ENCODE data around the gene TMUB1. TPM values are rescaled to one million over a fixed set of nuclear protein-coding genes. Genes with fewer than 3 reads are reported as not detected.

Gene TMUB1
- polyA plus RNA-seq, 2 of the 4 experiments (the other 2 are of a cell fraction): 14.0 to 37.7 TPM

DNA sequence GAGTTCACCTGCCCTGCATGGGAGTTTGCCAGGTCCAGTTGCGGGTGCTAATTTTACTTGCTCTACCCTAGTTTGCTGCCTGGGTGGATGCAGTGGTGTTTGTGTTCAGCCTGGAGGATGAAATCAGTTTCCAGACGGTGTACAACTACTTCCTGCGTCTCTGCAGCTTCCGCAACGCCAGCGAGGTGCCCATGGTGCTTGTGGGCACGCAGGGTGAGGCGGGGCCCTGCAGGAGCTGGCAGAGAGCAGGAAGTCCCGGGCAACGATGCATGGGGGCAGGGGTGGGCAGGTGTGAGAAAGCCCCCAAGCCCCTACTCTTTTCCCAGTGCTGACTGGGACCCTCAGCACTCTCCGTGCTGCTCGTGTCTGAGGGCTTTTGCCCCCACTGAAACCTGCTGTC is 34.3 kb upstream of the TMUB1 start:
- ATAC-seq: no peak

DNA sequence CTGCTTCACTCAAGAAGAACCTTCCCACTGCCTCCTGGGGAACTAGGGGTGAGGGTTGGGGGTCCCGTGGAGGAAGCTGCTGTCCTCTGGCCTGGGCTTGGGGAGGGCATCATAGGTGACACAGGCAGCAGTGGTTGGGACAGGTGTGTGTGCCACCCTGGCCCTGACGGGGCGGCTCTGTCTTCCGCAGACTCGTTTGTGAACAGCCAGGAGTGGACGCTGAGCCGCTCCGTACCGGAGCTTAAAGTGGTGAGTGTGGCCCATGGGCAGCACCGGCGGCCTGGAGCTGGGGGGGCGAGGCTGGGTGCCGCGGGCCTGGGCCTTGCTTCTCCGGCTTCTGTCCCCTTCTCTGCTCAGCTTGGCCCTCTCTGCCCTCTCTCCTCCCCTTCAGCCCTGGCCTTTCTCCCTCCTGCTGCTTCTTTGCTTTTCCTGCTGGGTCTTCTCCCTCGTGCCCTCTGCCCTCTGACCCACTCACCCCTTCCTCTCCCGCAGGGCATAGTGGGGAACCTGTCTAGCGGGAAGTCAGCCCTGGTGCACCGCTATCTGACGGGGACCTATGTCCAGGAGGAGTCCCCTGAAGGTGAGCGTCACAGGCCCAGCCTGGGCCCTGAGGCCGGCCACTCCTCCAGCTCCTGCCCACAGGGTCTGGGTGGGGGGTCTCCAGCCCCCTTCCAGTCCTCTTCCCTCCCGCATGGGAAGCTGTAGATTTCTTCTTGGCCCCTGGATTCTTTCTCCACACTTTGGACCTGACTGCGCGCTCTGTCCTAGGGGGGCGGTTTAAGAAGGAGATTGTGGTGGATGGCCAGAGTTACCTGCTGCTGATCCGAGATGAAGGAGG is 33.5 kb upstream of the TMUB1 start:
- TF ChIP-seq E2F6 (IDR thresholded peaks at IDR 0.05; ENCODE audit: borderline replicate concordance, low read depth): no peak
- TF ChIP-seq SMC3 (IDR thresholded peaks at IDR 0.05): no peak
- TF ChIP-seq CTCF (IDR thresholded peaks at IDR 0.05): no peak
- TF ChIP-seq, protein P1, sequence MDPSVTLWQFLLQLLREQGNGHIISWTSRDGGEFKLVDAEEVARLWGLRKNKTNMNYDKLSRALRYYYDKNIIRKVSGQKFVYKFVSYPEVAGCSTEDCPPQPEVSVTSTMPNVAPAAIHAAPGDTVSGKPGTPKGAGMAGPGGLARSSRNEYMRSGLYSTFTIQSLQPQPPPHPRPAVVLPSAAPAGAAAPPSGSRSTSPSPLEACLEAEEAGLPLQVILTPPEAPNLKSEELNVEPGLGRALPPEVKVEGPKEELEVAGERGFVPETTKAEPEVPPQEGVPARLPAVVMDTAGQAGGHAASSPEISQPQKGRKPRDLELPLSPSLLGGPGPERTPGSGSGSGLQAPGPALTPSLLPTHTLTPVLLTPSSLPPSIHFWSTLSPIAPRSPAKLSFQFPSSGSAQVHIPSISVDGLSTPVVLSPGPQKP (IDR thresholded peaks at IDR 0.05; ENCODE audit: low read depth, low read length): no peak
- TF ChIP-seq, protein P2, sequence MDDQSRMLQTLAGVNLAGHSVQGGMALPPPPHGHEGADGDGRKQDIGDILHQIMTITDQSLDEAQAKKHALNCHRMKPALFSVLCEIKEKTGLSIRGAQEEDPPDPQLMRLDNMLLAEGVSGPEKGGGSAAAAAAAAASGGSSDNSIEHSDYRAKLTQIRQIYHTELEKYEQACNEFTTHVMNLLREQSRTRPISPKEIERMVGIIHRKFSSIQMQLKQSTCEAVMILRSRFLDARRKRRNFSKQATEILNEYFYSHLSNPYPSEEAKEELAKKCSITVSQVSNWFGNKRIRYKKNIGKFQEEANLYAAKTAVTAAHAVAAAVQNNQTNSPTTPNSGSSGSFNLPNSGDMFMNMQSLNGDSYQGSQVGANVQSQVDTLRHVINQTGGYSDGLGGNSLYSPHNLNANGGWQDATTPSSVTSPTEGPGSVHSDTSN (IDR thresholded peaks at IDR 0.05): no peak
- no peak for TF ChIP-seq ZSCAN20 (CRISPR knock-in tag; IDR thresholded peaks at IDR 0.05)
- TF ChIP-seq NPAS2 (CRISPR knock-in tag; IDR thresholded peaks at IDR 0.05; ENCODE audit: borderline replicate concordance): no peak
- no peak for TF ChIP-seq BHLHE40 (IDR thresholded peaks at IDR 0.05; ENCODE audit: low read depth, low read length)
- H3K4me1 ChIP-seq: peaks cover 32% of the 10 kb centered on the region
- ATAC-seq (no peak), DNase-seq (ENCODE audit: low read depth in 1 of 2, low spot score in 1 of 2) (no peak), FAIRE-seq (no peak)
- ChIA-PET POLR2A (interaction anchor here (0.6 kb wide), 1 partner anchor 69 kb away, joined by 3 read pairs; no protein-coding TSS in a partner anchor), CTCF (interaction anchor here (0.9 to 1.8 kb wide), 9 partner anchors 9 to 218 kb away, joined by 3 to 6 read pairs (median 4); partner anchors contain the start of gene GBX1)
- H3K27ac ChIP-seq: peak overlapping the region in 1 of 2 experiments; percentile 73; a peak in 2 of 6 replicates
- no peak overlapping the region for H3K4me2 ChIP-seq
- no peaks in the 10 kb centered on the region for H3K9me3 ChIP-seq
- H3K4me3 ChIP-seq: no peak overlapping the region
- 90% methylated on average over 27 of the region's 27 CpGs for WGBS (ENCODE audit: missing lambda C conversion rate)

More for the DNA sequence above, 34.3 kb upstream of the TMUB1 start:
- Histone ChIP-seq H3K9me3 (no peaks in the 10 kb centered on the region), H3K4me1 (peaks cover 30% of the 10 kb centered on the region), H3K4me2 (no peak overlapping the region), H3K27ac (no peak overlapping the region), H3K4me3 (no peak overlapping the region)
- CTCF ChIA-PET: interaction anchor here (0.9 to 1.7 kb wide), 6 partner anchors 10 to 219 kb away, joined by 3 to 5 read pairs (median 4); no protein-coding TSS in a partner anchor
- DNase-seq (ENCODE audit: low read depth in 1 of 2, low spot score in 1 of 2) (no peak), FAIRE-seq (no peak)
- POLR2A ChIA-PET: interaction anchor here (0.6 kb wide), 1 partner anchor 70 kb away, joined by 3 read pairs; no protein-coding TSS in a partner anchor
- WGBS (ENCODE audit: missing lambda C conversion rate): 80% methylated on average over 11 of the region's 12 CpGs
- TF ChIP-seq MAX (IDR thresholded peaks at IDR 0.05) (no peak), BCL3 (IDR thresholded peaks at IDR 0.05) (no peak), HOXA7 (CRISPR knock-in tag; IDR thresholded peaks at IDR 0.05) (no peak), POLR2A (IDR thresholded peaks at IDR 0.05; ENCODE audit: low read length) (no peak), CBX8 (IDR thresholded peaks at IDR 0.05) (no peak), ZFP36 (IDR thresholded peaks at IDR 0.05; ENCODE audit: borderline replicate concordance, partially characterized antibody) (no peak), HMGXB4 (CRISPR knock-in tag; IDR thresholded peaks at IDR 0.05; ENCODE audit: borderline replicate concordance) (no peak), HOXB5 (CRISPR knock-in tag; IDR thresholded peaks at IDR 0.05) (no peak), SMC3 (IDR thresholded peaks at IDR 0.05) (no peak), MYC (IDR thresholded peaks at IDR 0.05; ENCODE audit: borderline replicate concordance, low read length) (no peak), HOXB13 (CRISPR knock-in tag; IDR thresholded peaks at IDR 0.05; ENCODE audit: low read depth) (no peak), E2F6 (IDR thresholded peaks at IDR 0.05; ENCODE audit: borderline replicate concordance, low read depth) (no peak), HEYL (CRISPR knock-in tag; IDR thresholded peaks at IDR 0.05) (no peak), RAD21 (conservative IDR thresholded peaks at IDR 0.05 in 1 of 2, IDR thresholded peaks at IDR 0.05 in 1 of 2) (no peak), TP53 (CRISPR knock-in tag; IDR thresholded peaks at IDR 0.05) (no peak), KDM5A (IDR thresholded peaks at IDR 0.05) (no peak), JUN (IDR thresholded peaks at IDR 0.05) (no peak)
